Breast epithelium (tissue), 3 donors: ENCODE measurements around the gene TPPP3.

Experiments used
- CTCF ChIP-seq, 3 donors: fragments of 450-650 bp; IDR thresholded peaks; one replicate each; pipeline ENCODE4 v1.5.1; 2016 to 2017; ENCODE audit warnings: antibody characterized with exemption in 3 of 3, mild to moderate bottlenecking in 3 of 3, moderate library complexity in 3 of 3
- POLR2A ChIP-seq: fragments of 450-650 bp; IDR thresholded peaks from one replicate; pipeline ENCODE4 v1.6.1; 2016; ENCODE audit warnings: antibody characterized with exemption, mild to moderate bottlenecking, moderate library complexity
- POLR2AphosphoS5 ChIP-seq, 3 donors: sonication (generic); formaldehyde crosslinking; IDR thresholded peaks; one replicate each; pipeline ENCODE4 v1.6.1; 2017; ENCODE audit warnings: antibody characterized with exemption in 3 of 3

- TF ChIP-seq CTCF (IDR thresholded peaks at IDR 0.05) (no peak), POLR2AphosphoS5 (IDR thresholded peaks at IDR 0.05) (no peak), POLR2A (no peak)
Measured at GRCh38 chr16:67423611-67424260, 30.4 kb upstream of the TPPP3 start.
